ENCODE data around the gene TIGAR.

GRCh38 chr12:4378772-4379171 is 57.8 kb downstream of the TIGAR start:
- TF ChIP-seq EP300 (IDR thresholded peaks at IDR 0.05) (no peak), POLR2A (IDR thresholded peaks at IDR 0.05) (no peak), CTCF (IDR thresholded peaks at IDR 0.05) (no peak), POLR2AphosphoS5 (IDR thresholded peaks at IDR 0.05) (no peak)
